ENCODE results near the gene SCMH1.

SCMH1 gene

DNA sequence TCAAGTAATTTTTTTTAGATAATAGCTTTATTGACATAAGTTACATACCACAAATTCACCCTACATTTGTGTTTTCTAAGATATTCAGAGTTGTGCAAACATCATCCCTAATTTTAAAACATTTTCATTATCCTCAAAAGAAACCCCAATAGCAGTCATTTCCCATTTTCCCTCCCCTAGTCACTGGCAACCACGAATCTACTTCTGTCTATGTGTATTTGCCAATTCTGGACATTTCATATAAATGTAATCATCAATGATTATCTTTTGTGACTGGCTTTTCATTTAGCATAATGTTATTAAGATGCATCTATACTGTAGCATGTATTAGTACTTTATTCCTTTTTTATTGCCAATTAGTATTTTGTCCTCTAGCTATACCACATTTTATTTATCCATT is 131.8 kb downstream of the SCMH1 start:
- Histone ChIP-seq H3F3A (ENCODE audit: control insufficient read depth, insufficient read depth) (no peaks in the 10 kb centered on the region), H3K4me2 (ENCODE audit: low read length) (no peak overlapping the region), H3K4me3 (ENCODE audit: low read length) (no peak overlapping the region), H3K9me3 (ENCODE audit: control insufficient read depth, insufficient read depth, low read length) (no peaks in the 10 kb centered on the region), H3K27me3 (ENCODE audit: control insufficient read depth, low read length) (no peaks in the 10 kb centered on the region), H3K27ac (ENCODE audit: low read depth, low read length) (no peak overlapping the region), H3K36me3 (ENCODE audit: control insufficient read depth, low read length) (peaks cover 61% of the 10 kb centered on the region), H3K79me2 (ENCODE audit: control insufficient read depth, low read length) (no peaks in the 10 kb centered on the region), H3K4me1 (ENCODE audit: control insufficient read depth, low read length) (no peaks in the 10 kb centered on the region), H3K9me2 (replicated peaks; ENCODE audit: control insufficient read depth, low read length) (no peaks in the 10 kb centered on the region), H4K20me1 (ENCODE audit: control insufficient read depth, insufficient read depth, low read depth, low read length) (no peaks in the 10 kb centered on the region)
- no peak for TF ChIP-seq EZH2phosphoT487 (IDR thresholded peaks at IDR 0.05; ENCODE audit: borderline replicate concordance, low read length)
- TF ChIP-seq, protein P1, sequence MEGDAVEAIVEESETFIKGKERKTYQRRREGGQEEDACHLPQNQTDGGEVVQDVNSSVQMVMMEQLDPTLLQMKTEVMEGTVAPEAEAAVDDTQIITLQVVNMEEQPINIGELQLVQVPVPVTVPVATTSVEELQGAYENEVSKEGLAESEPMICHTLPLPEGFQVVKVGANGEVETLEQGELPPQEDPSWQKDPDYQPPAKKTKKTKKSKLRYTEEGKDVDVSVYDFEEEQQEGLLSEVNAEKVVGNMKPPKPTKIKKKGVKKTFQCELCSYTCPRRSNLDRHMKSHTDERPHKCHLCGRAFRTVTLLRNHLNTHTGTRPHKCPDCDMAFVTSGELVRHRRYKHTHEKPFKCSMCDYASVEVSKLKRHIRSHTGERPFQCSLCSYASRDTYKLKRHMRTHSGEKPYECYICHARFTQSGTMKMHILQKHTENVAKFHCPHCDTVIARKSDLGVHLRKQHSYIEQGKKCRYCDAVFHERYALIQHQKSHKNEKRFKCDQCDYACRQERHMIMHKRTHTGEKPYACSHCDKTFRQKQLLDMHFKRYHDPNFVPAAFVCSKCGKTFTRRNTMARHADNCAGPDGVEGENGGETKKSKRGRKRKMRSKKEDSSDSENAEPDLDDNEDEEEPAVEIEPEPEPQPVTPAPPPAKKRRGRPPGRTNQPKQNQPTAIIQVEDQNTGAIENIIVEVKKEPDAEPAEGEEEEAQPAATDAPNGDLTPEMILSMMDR (IDR thresholded peaks at IDR 0.05; ENCODE audit: low read depth, low read length, poor library complexity, severe bottlenecking): no peak

DNA sequence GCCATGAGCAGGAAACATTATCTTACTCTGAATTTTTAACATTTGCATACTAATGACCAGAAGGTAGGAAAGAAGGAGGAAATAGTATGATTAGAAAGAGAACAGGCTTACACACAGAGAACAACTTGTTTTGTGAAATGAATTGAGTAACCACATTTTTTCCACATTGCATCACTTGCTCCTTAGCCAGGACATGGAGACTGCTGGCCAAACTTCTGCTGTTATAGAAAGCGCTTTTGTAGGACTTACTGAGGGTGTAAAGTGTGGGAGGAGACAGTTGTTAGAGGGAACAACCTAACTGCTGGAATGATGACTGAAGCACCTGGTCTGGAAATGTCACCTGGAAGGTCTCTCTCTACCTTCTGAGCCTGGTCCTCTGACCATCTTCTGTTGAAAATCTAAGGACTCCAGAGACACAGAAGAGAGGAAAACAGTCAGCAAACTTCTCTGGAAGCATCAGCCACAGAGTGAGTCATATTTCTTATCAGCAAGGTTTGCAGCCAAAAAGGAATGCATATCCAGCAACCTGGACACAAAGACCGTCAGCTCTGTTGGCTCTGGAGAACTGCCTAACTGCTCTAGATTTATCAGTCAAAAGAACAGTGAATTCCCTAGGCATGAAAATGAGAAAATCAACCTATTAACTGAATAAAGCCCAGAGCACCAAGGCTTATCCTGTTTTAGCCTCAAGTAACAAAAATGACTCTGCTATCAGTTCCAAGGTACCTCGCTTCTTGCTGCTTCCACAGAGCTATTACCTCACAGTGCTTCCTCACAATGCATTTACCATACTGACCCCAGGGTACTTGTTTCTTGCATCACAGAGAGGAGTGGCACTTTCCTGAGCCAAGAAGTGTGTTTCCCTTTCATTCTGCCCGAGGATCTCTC is 132.6 kb downstream of the SCMH1 start:
- Histone ChIP-seq H4K20me1 (ENCODE audit: control insufficient read depth, insufficient read depth, low read depth, low read length) (no peaks in the 10 kb centered on the region), H3K27me3 (ENCODE audit: control insufficient read depth, low read length) (no peaks in the 10 kb centered on the region), H3K4me2 (ENCODE audit: low read length) (no peak overlapping the region), H3K79me2 (ENCODE audit: control insufficient read depth, low read length) (no peaks in the 10 kb centered on the region), H3K9me3 (ENCODE audit: control insufficient read depth, insufficient read depth, low read length) (no peaks in the 10 kb centered on the region), H3K4me1 (ENCODE audit: control insufficient read depth, low read length) (no peaks in the 10 kb centered on the region), H3F3A (ENCODE audit: control insufficient read depth, insufficient read depth) (no peaks in the 10 kb centered on the region), H3K4me3 (ENCODE audit: low read length) (no peak overlapping the region), H3K27ac (ENCODE audit: low read depth, low read length) (no peak overlapping the region), H3K9me2 (replicated peaks; ENCODE audit: control insufficient read depth, low read length) (no peaks in the 10 kb centered on the region), H3K36me3 (ENCODE audit: control insufficient read depth, low read length) (peaks cover 54% of the 10 kb centered on the region)
- TF ChIP-seq, protein P1 (IDR thresholded peaks at IDR 0.05; ENCODE audit: low read depth, low read length, poor library complexity, severe bottlenecking): no peak
- TF ChIP-seq EZH2phosphoT487 (IDR thresholded peaks at IDR 0.05; ENCODE audit: borderline replicate concordance, low read length): no peak

- no peaks in the 10 kb centered on the region for H3K79me2 ChIP-seq (ENCODE audit: control insufficient read depth, low read length)
- no peaks in the 10 kb centered on the region for H3K9me3 ChIP-seq (ENCODE audit: control insufficient read depth, insufficient read depth, low read length)
- no peaks in the 10 kb centered on the region for H4K20me1 ChIP-seq (ENCODE audit: control insufficient read depth, insufficient read depth, low read depth, low read length)
- H3K4me2 ChIP-seq (ENCODE audit: low read length): no peak overlapping the region
- H3K4me1 ChIP-seq (ENCODE audit: control insufficient read depth, low read length): no peaks in the 10 kb centered on the region
- H3K9me2 ChIP-seq (replicated peaks; ENCODE audit: control insufficient read depth, low read length): no peaks in the 10 kb centered on the region
- no peak overlapping the region for H3K4me3 ChIP-seq (ENCODE audit: low read length)
- no peak for TF ChIP-seq EZH2phosphoT487 (IDR thresholded peaks at IDR 0.05; ENCODE audit: borderline replicate concordance, low read length)
- TF ChIP-seq, protein P1 (IDR thresholded peaks at IDR 0.05; ENCODE audit: low read depth, low read length, poor library complexity, severe bottlenecking): no peak
- H3K36me3 ChIP-seq (ENCODE audit: control insufficient read depth, low read length): peaks cover 48% of the 10 kb centered on the region
- no peaks in the 10 kb centered on the region for H3K27me3 ChIP-seq (ENCODE audit: control insufficient read depth, low read length)
- H3K27ac ChIP-seq (ENCODE audit: low read depth, low read length): no peak overlapping the region
- no peaks in the 10 kb centered on the region for H3F3A ChIP-seq (ENCODE audit: control insufficient read depth, insufficient read depth)
These were observed 133.3 kb downstream of the SCMH1 start for GRCh38 chr1:41108696-41109275.
